Measurements from ENCODE around the gene PLEK.
"Not testable (repeated sequence)": the region's sequence is repeated elsewhere in the genome, so short reads cannot be mapped to it uniquely, and the experiment has no call there.

Gene PLEK

GRCh38 chr2:68385907-68386287 is 20.8 kb downstream of the PLEK start:
- no peak for DNase-seq

- DNase-seq, result no peak
Measured at GRCh38 chr2:68386365-68386764, 21.3 kb downstream of the PLEK start.

DNA sequence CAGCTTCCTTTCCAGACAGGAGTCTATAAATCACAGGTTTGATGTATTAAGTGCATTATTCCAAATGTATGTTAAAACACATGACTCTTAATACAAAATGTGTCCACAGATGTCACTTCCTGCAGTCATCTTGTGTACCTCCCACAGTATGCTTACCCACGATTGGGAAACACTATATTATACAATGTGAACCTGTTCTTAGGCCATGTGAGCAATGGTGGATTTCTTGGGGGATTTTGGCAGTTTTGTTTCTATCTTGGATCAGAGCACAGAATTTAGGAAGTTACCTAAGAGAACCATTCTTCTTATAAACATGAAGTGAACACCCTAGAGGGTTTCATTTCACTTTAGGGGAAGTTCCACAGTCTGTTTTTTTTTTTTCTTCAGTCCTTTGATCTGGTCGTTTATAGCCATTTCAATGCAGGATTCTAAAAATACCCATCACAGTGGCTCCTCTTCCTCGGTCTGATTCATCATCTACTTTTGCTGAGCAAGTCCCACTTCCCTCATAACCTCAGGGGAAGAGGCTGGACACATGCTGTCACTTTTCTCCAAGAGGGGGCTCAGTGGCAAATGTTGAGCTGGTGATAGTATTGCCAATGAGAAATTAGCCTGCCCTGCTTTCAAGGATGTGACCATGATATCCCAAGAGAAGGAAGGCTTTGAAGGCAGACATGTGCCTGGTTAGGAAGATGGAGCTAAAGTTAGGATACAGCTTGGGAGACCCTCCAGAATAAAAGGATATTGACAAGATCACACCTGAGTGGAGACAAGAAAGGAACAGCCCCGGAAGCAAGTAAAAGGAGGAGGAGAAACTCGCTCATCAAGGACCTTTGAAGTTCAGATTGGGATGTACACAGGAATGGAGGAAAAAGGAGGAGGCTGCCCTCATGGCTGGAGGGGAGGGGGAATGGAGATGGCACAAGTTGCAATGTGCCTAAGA is 22.6 kb downstream of the PLEK start:
- peak; percentile 62 for DNase-seq

DNA sequence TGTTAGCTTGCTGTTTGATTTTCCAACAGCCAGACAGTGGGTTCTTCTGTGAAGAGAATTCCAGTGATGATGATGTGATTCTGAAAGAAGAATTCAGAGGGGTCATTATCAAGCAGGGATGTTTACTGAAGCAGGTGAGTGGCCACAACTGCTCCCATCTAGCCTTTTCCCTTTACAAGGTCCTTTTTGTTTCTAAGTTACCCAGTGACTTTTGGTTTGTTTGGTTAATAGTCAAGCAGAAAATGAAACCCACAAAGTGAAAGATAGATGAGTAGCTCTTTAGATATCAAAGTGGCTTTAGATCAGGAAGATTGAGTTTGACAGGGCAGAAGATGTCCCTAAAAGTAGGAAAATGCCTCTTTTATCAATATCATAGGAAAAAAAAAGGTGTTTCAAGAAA is 23.3 kb downstream of the PLEK start:
- DNase-seq, result peak; percentile 54

GRCh38 chr2:68388772-68389171 is 23.7 kb downstream of the PLEK start:
- DNase-seq, result no peak

DNA sequence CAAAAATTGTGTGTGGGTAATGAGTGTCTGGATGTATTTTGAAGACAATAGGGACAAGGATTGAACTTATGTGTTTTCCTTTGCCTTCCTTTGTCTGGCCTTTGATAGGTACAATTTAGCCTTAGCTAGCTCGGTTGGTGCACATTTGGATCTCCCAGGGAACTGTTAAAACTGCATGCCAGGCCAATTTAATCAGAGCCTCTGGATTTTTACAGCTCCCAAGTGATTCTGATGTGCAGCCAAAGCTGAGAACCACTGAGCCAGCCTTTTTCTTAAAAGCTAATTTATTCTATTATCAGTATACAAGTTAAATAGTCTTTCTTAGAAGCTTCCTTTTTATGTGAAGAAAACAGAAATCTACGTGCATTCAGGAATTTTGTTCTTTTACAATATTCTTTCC is 25.0 kb downstream of the PLEK start:
- DNase-seq, result no peak

- DNase-seq, result no peak
Measured at GRCh38 chr2:68390586-68390985, 25.5 kb downstream of the PLEK start.

GRCh38 chr2:68391099-68391498 is 26.0 kb downstream of the PLEK start:
- no peak for DNase-seq

DNA sequence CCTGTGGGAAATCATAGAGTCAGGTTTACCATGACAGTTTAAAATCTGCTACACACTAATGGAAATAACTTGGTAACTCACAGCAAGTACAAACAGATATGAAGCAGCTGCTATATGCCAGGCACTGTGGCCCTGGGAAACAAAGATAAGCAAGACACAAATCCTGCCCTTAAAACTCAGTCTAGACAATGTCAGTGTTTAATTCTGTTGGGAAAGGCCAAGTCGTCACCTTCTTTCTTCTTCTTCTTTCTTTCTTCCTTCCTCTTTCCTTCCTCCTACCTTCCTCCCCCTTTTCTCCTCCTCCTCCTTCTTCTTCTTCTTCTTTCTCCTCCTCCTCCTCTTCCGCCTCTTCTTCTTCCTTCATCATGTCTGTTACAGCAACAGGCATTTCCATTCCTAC is 26.8 kb downstream of the PLEK start:
- no peak for DNase-seq

GRCh38 chr2:68396093-68396492 is 31.0 kb downstream of the PLEK start:
- DNase-seq, result no peak

DNA sequence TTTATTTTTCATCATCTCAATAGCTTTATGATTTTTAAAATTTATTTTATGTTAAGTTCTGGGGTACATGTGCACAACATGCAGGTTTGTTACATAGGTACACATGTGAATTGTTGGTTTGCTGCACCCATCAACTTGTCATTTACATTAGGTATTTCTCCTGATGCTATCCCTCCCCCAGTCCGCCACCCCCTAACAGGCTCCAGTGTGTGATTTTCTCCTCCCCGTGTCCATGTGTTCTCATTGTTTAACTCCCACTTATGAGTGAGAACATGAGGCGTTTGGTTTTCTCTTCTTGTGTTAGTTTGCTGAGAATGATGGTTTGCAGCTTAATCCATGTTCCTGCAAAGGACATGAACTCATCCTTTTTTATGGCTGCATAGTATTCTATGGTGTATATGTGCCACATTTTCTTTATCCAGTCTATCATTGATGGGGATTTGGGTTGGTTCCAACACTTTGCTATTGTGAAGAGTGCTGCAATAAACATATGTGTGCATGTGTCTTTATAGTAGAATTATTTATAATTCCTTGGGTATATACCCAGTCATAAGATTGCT is 32.7 kb downstream of the PLEK start:
- not testable (repeated sequence) for DNase-seq

DNA sequence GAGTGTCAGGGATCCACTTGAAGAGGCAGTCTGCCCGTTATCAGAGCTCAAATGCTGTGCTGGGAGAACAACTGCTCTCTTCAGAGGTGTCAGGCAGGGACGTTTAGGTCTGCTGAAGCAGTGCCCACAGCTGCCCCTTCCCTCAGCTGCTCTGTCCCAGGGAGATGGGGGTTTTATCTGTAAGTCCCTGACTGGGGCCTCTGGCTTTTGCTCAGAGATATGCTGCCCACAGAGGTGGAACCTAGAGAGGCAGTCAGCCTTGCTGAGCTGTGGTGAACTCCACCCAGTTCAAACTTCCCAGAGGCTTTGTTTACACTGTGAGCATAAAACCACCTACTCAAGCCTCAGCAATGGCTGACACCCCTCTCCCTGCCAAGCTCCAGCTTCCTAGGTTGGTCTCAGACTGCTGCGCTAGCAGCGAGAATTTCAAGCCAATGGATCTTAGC is 38.1 kb downstream of the PLEK start:
- DNase-seq, result no peak

DNA sequence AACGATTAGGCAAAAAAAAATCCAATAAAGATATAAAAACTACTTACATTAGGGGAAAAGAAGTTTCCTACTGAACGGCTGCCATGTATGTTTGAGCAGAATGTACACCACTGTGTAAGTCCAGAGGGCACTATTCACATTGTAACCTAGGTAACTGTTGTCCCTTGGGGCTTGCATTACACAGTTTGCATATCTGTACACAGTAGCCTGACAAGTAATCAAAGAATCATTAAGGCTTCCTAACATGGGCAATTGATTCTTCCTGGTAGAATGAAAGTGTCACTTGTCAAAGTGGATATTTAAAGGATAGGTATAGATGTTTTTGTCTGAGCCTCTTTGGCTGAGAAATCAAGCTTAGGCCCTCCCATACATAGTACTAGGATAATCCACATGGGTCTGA is 39.1 kb downstream of the PLEK start:
- no peak for DNase-seq

DNA sequence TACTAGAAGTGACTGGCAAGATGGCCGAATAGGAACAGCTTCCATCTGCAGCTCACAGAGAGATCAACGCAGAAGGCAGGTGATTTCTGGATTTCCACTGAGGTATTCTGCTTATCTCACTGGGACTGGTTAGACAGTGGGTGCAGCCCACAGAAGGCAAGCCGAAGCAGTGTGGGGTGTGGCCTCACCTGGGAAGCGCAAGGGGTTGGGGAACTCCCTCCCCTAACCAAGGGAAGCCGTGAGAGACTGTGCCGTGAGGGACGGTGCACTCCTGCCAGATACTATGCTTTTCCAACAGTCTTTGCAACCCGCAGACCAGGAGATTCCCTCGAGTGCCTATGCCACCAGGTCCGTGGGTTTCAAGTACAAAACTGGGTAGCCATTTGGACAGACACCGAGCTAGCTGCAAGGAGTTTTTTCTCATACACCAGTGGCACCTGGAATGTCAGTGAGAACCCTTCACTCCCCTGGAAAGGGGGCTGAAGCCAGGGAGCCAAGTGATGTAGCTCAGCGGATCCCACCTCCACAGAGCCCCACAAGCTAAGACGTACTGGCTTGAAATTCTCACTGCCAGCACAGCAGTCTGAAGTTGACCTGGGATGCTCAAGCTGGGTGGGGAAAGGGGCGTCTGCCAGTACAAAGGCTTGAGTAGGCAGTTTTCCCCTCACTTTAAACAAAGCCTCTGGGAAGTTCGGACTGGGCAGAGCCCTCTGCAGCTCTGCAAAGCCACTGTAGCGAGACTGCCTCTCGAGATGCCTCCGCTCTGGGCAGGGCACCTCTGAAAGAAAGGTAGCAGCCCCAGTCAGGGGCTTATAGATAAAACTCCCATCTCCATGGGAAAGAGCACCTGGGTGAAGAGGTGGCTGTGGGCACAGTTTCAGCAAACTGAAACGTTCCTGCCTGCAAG is 40.1 kb downstream of the PLEK start:
- DNase-seq, result no peak

DNA sequence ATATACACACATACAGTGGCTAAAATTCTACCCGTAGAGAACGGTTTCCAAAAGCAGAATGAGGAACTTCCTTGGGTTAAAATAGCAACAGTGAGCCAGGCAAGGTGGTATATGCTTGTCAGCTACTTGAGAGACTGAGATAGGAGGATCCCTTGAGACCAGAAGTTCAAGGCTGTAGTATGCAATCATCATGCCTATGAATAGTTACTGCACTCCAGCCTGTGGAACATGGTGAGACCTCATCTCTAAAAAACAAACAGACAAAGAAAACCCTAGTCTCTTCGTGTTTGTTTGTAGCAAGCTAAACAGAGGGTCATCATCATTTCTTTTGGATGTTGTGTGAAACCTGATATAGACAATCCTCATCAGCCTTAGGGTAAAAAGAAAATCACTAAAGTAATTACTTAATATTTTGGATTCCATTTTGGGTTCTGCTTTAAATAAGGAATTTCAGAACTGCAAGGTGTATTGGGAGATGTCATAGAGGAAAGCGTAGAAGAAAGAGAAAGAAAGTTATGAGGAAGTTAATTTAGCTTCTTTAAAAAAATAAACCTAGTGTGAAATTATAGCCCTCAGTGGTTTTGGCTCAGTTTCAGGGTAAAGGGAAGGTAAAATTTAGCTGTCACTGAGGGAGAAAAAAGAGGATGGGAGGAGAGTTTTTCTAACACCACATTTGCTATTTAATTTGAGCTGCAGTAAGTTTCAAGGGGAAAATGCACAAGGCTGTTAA is 46.5 kb downstream of the PLEK start:
- no peak for DNase-seq

DNA sequence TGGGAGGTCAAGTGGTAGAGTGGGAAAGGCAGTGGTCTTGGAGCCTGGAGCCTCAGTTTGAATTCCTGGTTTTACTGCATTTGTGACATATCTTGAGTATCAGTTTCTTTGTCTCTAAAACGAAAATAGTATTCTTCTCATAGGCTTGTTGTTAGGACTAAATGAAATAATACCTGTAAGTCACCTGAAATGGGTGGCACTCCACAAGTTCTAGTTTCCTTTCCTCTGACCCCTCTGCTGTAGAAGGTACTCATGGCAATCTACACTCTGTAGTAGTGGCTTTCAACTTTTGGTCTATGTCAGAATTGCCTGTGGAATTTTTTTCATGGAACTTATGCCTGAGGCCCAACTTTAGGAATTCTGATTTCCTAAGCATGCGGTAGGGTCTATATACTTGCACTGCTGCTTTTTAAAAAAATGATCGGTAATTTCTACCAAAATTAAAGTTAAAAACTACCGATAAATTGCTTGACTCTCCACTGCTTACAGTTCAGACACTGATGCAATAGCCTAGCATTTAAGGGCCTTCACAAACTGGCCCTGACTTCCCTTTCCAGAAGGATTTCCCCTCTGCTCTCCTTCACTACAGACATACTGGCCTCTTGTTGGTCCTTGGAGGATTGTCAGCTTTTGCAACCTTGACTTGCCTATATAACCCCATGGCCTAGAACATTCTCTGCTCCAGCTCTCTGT is 47.2 kb downstream of the PLEK start:
- DNase-seq, result no peak

DNA sequence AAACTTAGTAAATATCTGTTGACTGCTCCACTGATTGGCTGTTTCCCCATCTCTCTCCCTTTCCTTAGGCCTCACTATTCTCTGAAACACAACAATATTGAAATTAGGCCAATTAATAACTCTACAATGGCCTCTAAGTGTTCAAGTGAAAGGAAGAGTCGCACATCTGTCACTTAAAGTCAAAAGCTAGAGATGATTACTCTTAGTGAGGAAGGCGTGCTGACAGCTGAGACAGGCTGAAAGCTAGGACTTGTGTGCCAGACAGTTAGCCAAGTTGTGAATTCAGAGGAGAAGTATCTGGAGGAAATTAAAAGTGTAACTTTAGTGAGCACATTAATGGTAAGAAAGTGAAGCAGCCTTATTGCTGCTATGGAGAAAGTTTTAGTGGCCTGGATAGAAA is 48.4 kb downstream of the PLEK start:
- DNase-seq, result no peak

- no peak for DNase-seq
Measured at GRCh38 chr2:68414452-68414851, 49.4 kb downstream of the PLEK start.

GRCh38 chr2:68414876-68415275 is 49.8 kb downstream of the PLEK start:
- DNase-seq, result no peak

DNA sequence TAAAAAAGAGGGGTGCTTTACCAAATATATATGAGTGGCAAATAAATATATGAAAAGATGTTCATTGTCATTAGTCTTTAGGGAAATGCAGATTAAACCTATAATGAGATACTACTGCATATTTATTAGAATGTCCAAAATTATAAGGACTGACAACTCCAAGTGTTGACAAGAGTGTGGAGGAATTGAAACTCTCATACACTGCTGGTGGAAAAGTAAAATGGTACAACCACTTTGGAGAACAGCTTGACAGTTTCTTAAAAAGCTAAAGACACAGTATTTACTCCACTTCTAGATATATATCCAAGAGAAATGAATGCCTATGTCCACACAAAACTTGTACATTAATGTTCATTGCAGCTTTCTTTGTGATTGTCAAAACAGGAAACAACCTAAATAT is 50.4 kb downstream of the PLEK start:
- no peak for DNase-seq

GRCh38 chr2:68416081-68416675 is 51.1 kb downstream of the PLEK start:
- DNase-seq, result no peak

DNA sequence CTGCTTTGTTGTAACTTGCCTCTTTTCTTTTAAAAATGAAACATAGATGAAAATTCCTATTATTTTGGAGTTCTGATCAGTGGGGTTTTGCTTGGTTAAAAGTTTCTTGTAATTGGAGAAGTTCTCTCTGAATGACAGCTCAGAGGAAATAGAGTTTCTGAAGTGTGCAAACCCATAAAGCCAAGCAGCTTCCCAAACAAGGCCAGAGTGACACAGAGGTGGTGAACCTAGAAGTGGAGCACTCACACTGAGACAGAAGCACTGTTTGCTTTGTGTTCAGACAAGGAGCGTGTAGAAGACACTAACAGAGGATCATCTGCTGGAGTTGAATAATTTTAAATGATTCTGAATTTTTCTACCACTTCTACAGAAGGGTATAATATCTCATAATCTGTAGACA is 52.8 kb downstream of the PLEK start:
- no peak for DNase-seq
